IMR-90 (cell line): ENCODE results near the gene LMO4. TPM values are rescaled to one million over a fixed set of nuclear protein-coding genes. Genes with fewer than 3 reads are reported as not detected.

Source experiments
- ATAC-seq: fragments of 200-7000 bp; cut with Tn5 transposase; 2 replicates; pipeline ENCODE4 v1.9.1; 2020; ENCODE audit warnings: low read depth, mild to moderate bottlenecking, moderate library complexity
- BruUV-seq: library from RNA; stranded (reverse); fragments of 400-500 nt; replicated peaks from 2 replicates; lab custom pipeline; 2021; lab: Mats Ljungman, UMichigan
- CTCF ChIA-PET: fragments of 300-600 bp; formaldehyde crosslinking; extraction: SDS; loops from one replicate; lab custom pipeline; 2021; ENCODE audit warnings: antibody characterized with exemption; lab: Yijun Ruan, JAX
- POLR2A ChIA-PET: fragments of 300-600 bp; sonication (Branson Sonifier 250); formaldehyde crosslinking; loops from one replicate; lab custom pipeline; 2022; ENCODE audit warnings: antibody characterized with exemption; ENCODE audit not compliant: unreplicated experiment; lab: Charles Lee
- DNase-seq: peaks from one replicate; pipeline ENCODE4 v3.0.0; 2013
- H2AFZ ChIP-seq: replicated peaks from 2 replicates; pipeline ENCODE3; 2013; ENCODE audit warnings: low read length, mild to moderate bottlenecking; ENCODE audit not compliant: poor library complexity
- H2AK5ac ChIP-seq: 2 replicates; pipeline ENCODE4 v1.6.1; 2013; ENCODE audit warnings: low read depth, low read length, inconsistent platforms
- H2AK9ac ChIP-seq: replicated peaks from 2 replicates; pipeline ENCODE3; 2013; ENCODE audit warnings: mild to moderate bottlenecking, low read depth, low read length, moderate library complexity; ENCODE audit not compliant: poor library complexity
- H2BK120ac ChIP-seq: 2 replicates; pipeline ENCODE4 v1.6.1; 2013; ENCODE audit warnings: low read depth, low read length, inconsistent platforms
- H2BK15ac ChIP-seq: 3 replicates; pipeline ENCODE4 v1.6.1; 2013; ENCODE audit warnings: low read depth, low read length, inconsistent platforms
- H2BK20ac ChIP-seq: 2 replicates; pipeline ENCODE4 v1.6.1; 2013; ENCODE audit warnings: low read depth, mild to moderate bottlenecking, inconsistent platforms, low read length, moderate library complexity
- H2BK5ac ChIP-seq: 2 replicates; pipeline ENCODE4 v1.6.1; 2013; ENCODE audit warnings: mild to moderate bottlenecking, low read depth, low read length, inconsistent platforms; ENCODE audit not compliant: poor library complexity, severe bottlenecking
- H3K14ac ChIP-seq: replicated peaks from 2 replicates; pipeline ENCODE4 v1.6.1; 2013; ENCODE audit warnings: low read depth, low read length, inconsistent platforms
- H3K18ac ChIP-seq: 2 replicates; pipeline ENCODE4 v1.6.1; 2013; ENCODE audit warnings: low read depth, low read length, control low read depth
- H3K23ac ChIP-seq: 2 replicates; pipeline ENCODE4 v1.6.1; 2013; ENCODE audit warnings: low read depth, low read length, inconsistent platforms
- H3K27ac ChIP-seq: 2 replicates; pipeline ENCODE4 v1.5.1; 2013; ENCODE audit warnings: mild to moderate bottlenecking, control low read depth, low read length; ENCODE audit not compliant: insufficient read depth
- H3K27me3 ChIP-seq: 2 replicates; pipeline ENCODE4 v1.6.1; 2013; ENCODE audit warnings: low read length; ENCODE audit not compliant: control insufficient read depth, insufficient read depth
- H3K36me3 ChIP-seq: 2 replicates; pipeline ENCODE4 v1.6.1; 2013; ENCODE audit warnings: low read length, mixed read lengths; ENCODE audit not compliant: control insufficient read depth, insufficient read depth
- H3K4ac ChIP-seq: 2 replicates; pipeline ENCODE4 v1.6.1; 2013; ENCODE audit warnings: low read depth, low read length, inconsistent platforms
- H3K4me1 ChIP-seq: 2 replicates; pipeline ENCODE4 v1.6.1; 2013; ENCODE audit warnings: low read length, mixed read lengths; ENCODE audit not compliant: control insufficient read depth, insufficient read depth
- H3K4me2 ChIP-seq: 2 replicates; pipeline ENCODE4 v1.6.1; 2013; ENCODE audit warnings: low read depth, mild to moderate bottlenecking, control low read depth, low read length, moderate library complexity
- H3K4me3 ChIP-seq: 2 replicates; pipeline ENCODE4 v1.5.1; 2013; ENCODE audit warnings: low read depth, mild to moderate bottlenecking, control low read depth, low read length, moderate library complexity; ENCODE audit not compliant: insufficient read depth
- H3K56ac ChIP-seq: 2 replicates; pipeline ENCODE4 v1.6.1; 2013; ENCODE audit warnings: low read length, inconsistent platforms; ENCODE audit not compliant: insufficient read depth; ENCODE audit errors: extremely low read depth
- H3K79me1 ChIP-seq, 2 experiments: 2 replicates each; pipeline ENCODE4 v1.6.1; 2013; ENCODE audit warnings: low read length in 2 of 2, inconsistent platforms in 1 of 2, low read depth in 1 of 2
- H3K9ac ChIP-seq: 2 replicates; pipeline ENCODE4 v1.6.1; 2013; ENCODE audit warnings: low read depth, low read length, control low read depth
- H3K9me1 ChIP-seq: 2 replicates; pipeline ENCODE4 v1.6.1; 2013; ENCODE audit warnings: low read length, inconsistent platforms; ENCODE audit not compliant: insufficient read depth
- H3K9me3 ChIP-seq: 2 replicates; pipeline ENCODE4 v1.6.1; 2013; ENCODE audit warnings: low read length; ENCODE audit not compliant: control insufficient read depth, insufficient read depth
- H4K20me1 ChIP-seq: 2 replicates; pipeline ENCODE4 v1.6.1; 2013; ENCODE audit warnings: low read length, inconsistent platforms; ENCODE audit not compliant: insufficient read depth
- H4K5ac ChIP-seq: 2 replicates; pipeline ENCODE4 v1.6.1; 2013; ENCODE audit warnings: mild to moderate bottlenecking, low read depth, low read length, control low read depth
- H4K8ac ChIP-seq, 2 experiments: 2 replicates each; pipeline ENCODE4 v1.6.1; 2013; ENCODE audit warnings: low read depth in 2 of 2, low read length in 2 of 2, control low read depth in 1 of 2, inconsistent platforms in 1 of 2
- H4K91ac ChIP-seq: 2 replicates; pipeline ENCODE4 v1.6.1; 2013; ENCODE audit warnings: low read depth, low read length, inconsistent platforms; ENCODE audit not compliant: insufficient read depth
- CEBPB ChIP-seq: IDR thresholded peaks from 2 replicates; pipeline ENCODE4 v1.6.1; 2012; ENCODE audit warnings: low read depth, low read length, improper control_type of control experiment
- CHD1 ChIP-seq: IDR thresholded peaks from 2 replicates; pipeline ENCODE4 v1.6.1; 2012; ENCODE audit warnings: low read depth, low read length, improper control_type of control experiment
- FOS ChIP-seq: fragments of 150-350 bp; IDR thresholded peaks from 2 replicates; pipeline ENCODE4 v1.6.1; 2016; ENCODE audit warnings: low read depth, low read length
- MAFK ChIP-seq: IDR thresholded peaks from 2 replicates; pipeline ENCODE4 v1.6.1; 2012; ENCODE audit warnings: low read depth, low read length, improper control_type of control experiment
- MXI1 ChIP-seq: IDR thresholded peaks from 2 replicates; pipeline ENCODE4 v1.6.1; 2012; ENCODE audit warnings: low read depth, mild to moderate bottlenecking, low read length, moderate library complexity, borderline replicate concordance
- NFE2L2 ChIP-seq: fragments of 150-350 bp; IDR thresholded peaks from 2 replicates; pipeline ENCODE4 v1.6.1; 2016; ENCODE audit warnings: low read depth, mild to moderate bottlenecking, low read length
- POLR2A ChIP-seq: IDR thresholded peaks from 2 replicates; pipeline ENCODE4 v1.6.1; 2012; ENCODE audit warnings: mild to moderate bottlenecking, low read depth, low read length
- RFX5 ChIP-seq: IDR thresholded peaks from 2 replicates; pipeline ENCODE4 v1.8.0; 2012; ENCODE audit warnings: low read depth, mild to moderate bottlenecking, low read length, moderate library complexity
- SMC3 ChIP-seq: fragments of 150-350 bp; IDR thresholded peaks from 2 replicates; pipeline ENCODE4 v1.6.1; 2016; ENCODE audit warnings: low read depth, mild to moderate bottlenecking, antibody characterized with exemption, low read length, moderate library complexity
- WGBS, 2 experiments: methylation state at CpG; one replicate each; pipeline versions ENCODE4 v1.1.5 to v1.1.7; 2013; ENCODE audit warnings: missing lambda C conversion rate in 2 of 2; ENCODE audit not compliant: insufficient read length in 1 of 2; ENCODE audit errors: extremely low coverage in 2 of 2; 5-methylcytosine and 5-hydroxymethylcytosine counted together
- dilution Hi-C: fragments of 300-500 bp; cut with HindIII; formaldehyde crosslinking; loops from one replicate; pipeline ENCODE4 v1.14.3; 2018; ENCODE audit warnings: low sequenced_read_pairs; ENCODE audit not compliant: unreplicated experiment
- in situ Hi-C: fragments of 300-500 bp; cut with MboI; formaldehyde crosslinking; loops from 3 replicates; pipeline ENCODE4 v1.14.3; 2019; ENCODE audit warnings: low sequenced_read_pairs, inconsistent platforms, mixed read lengths
- intact Hi-C: fragments of 100-400 bp; cut with micrococcal nuclease; formaldehyde crosslinking; loops from 2 replicates; pipeline ENCODE4 v1.10.0; 2022
- polyA plus RNA-seq, 3 experiments: library from polyadenylated mRNA; depleted of rRNA; stranded (reverse); fragments of >200 nt; gene quantifications; 2 replicates each; pipeline ENCODE4 v1.2.3, GENCODE V29; 2012; ENCODE audit warnings: low replicate concordance in 1 of 3
- total RNA-seq: library from RNA; depleted of rRNA; stranded (reverse); fragments of >200 nt; gene quantifications from 2 replicates; pipeline ENCODE4 v1.2.3, GENCODE V29; 2012
- TF ChIP-seq, protein P1 (sequence below): fragments of 150-350 bp; IDR thresholded peaks from 2 replicates; pipeline ENCODE4 v1.6.1; 2017; ENCODE audit warnings: mild to moderate bottlenecking, antibody characterized with exemption, low read length, low read depth
- TF ChIP-seq, protein P2 (sequence below): conservative IDR thresholded peaks from 2 replicates; pipeline ENCODE4 v1.5.1; 2012; ENCODE audit warnings: mild to moderate bottlenecking, low read depth, low read length, improper control_type of control experiment

LMO4 gene
- total and polyA plus RNA-seq, 2 of the 4 experiments (the other 2 are of a cell fraction): 98.9 to 109 TPM

DNA sequence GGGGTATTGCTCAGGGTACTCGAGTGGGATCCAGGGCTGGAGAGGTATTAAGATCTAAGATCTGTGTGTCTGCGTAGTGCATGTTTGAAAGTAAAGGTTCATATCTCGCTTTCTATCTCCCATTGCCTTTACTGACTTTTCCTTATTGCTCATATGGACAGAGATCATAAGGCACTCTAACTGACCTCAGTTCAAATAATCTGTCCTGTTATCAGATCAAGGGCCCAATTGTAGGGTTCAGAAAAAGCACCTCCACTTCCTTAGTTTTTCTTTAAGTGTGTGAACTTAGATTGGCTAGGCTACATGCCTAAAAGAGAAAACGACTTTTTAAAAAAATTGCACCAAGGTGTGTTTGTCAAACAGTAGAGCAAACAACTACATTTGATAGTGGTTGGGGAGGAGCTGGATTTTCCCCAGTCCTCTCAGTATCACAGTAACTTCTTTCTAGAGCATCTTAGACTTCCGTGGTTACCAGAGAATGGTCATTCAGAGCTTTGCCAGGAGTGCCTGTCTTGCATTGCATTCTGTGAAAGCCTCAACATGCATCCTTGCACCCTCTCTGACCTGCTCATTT is 57.6 kb downstream of the LMO4 start:
- H2BK15ac ChIP-seq: no peak overlapping the region
- in situ Hi-C loops: no loop called here

More for the DNA sequence above, 57.6 kb downstream of the LMO4 start:
- DNase-seq (no peak), ATAC-seq (no peak)
- Histone ChIP-seq H3K14ac (no peak overlapping the region), H3K18ac (no peak overlapping the region), H3K4me2 (no peak overlapping the region), H3K27ac (no peak overlapping the region), H4K20me1 (no peaks in the 10 kb centered on the region), H3K9ac (no peak overlapping the region), H3K79me1 (no peaks in the 10 kb centered on the region), H2AK5ac (no peak overlapping the region), H3K4me1 (no peaks in the 10 kb centered on the region), H3K23ac (no peak overlapping the region), H3K4me3 (no peak overlapping the region), H4K5ac (no peak overlapping the region), H3K9me3 (peaks cover 1% of the 10 kb centered on the region; the same call in 1 of the 2 replicates), H3K36me3 (no peaks in the 10 kb centered on the region), H4K91ac (no peak overlapping the region), H4K8ac (no peak overlapping the region), H3K4ac (no peak overlapping the region), H2BK120ac (no peak overlapping the region), H3K27me3 (no peaks in the 10 kb centered on the region), H2BK5ac (no peak overlapping the region), H2AFZ (no peak overlapping the region), H3K56ac (no peak overlapping the region), H3K9me1 (no peaks in the 10 kb centered on the region), H2BK20ac (no peak overlapping the region), H2AK9ac (no peak overlapping the region)
- intact Hi-C loops (no loop called here), dilution Hi-C loops (no loop called here)
- no CpG with 5 or more reads among the region's 5 CpGs for WGBS, 2 experiments
- no TSS peak for BruUV-seq
- TF ChIP-seq NFE2L2 (no peak), FOS (no peak), POLR2A (no peak), RFX5 (no peak), MXI1 (no peak), MAFK (no peak), CEBPB (no peak), CHD1 (no peak), SMC3 (no peak)
- TF ChIP-seq, protein P1, sequence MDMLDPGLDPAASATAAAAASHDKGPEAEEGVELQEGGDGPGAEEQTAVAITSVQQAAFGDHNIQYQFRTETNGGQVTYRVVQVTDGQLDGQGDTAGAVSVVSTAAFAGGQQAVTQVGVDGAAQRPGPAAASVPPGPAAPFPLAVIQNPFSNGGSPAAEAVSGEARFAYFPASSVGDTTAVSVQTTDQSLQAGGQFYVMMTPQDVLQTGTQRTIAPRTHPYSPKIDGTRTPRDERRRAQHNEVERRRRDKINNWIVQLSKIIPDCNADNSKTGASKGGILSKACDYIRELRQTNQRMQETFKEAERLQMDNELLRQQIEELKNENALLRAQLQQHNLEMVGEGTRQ: no peak
- TF ChIP-seq, protein P2, sequence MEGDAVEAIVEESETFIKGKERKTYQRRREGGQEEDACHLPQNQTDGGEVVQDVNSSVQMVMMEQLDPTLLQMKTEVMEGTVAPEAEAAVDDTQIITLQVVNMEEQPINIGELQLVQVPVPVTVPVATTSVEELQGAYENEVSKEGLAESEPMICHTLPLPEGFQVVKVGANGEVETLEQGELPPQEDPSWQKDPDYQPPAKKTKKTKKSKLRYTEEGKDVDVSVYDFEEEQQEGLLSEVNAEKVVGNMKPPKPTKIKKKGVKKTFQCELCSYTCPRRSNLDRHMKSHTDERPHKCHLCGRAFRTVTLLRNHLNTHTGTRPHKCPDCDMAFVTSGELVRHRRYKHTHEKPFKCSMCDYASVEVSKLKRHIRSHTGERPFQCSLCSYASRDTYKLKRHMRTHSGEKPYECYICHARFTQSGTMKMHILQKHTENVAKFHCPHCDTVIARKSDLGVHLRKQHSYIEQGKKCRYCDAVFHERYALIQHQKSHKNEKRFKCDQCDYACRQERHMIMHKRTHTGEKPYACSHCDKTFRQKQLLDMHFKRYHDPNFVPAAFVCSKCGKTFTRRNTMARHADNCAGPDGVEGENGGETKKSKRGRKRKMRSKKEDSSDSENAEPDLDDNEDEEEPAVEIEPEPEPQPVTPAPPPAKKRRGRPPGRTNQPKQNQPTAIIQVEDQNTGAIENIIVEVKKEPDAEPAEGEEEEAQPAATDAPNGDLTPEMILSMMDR: no peak
- CTCF ChIA-PET: no interaction called here
- POLR2A ChIA-PET: no interaction called here
